Breast epithelium (tissue), 4 donors: ENCODE data around the gene PKIB. TPM values are rescaled to one million over a fixed set of nuclear protein-coding genes. Genes with fewer than 3 reads are reported as not detected.
A peak's percentile ranks its signal among the peaks of the same experiment; 100 is the strongest.

Experiments used
- DNase-seq, 2 donors: peaks; one replicate each; pipeline ENCODE4 v3.0.0-alpha.2; 2019; ENCODE audit warnings: low spot score in 2 of 2
- H3K27ac ChIP-seq, 2 donors: fragments of 200-600 bp; sonication (generic) in 1 of 2; one replicate each; pipeline ENCODE4 v1.5.1; 2016 to 2019; ENCODE audit warnings: mild to moderate bottlenecking in 1 of 2
- H3K27me3 ChIP-seq, 2 donors: fragments of 200-600 bp; sonication (generic) in 1 of 2; one replicate each; pipeline versions ENCODE4 v1.5.1 to v1.6.0; 2017 to 2019; ENCODE audit warnings: control low read depth in 1 of 2, mild to moderate bottlenecking in 1 of 2
- H3K36me3 ChIP-seq: fragments of 200-600 bp; one replicate; pipeline ENCODE4 v1.5.1; 2019
- H3K4me1 ChIP-seq, 2 donors: fragments of 200-600 bp; sonication (generic); one replicate each; pipeline ENCODE4 v1.5.1; 2016 to 2019; ENCODE audit warnings: control low read depth in 1 of 2
- H3K4me3 ChIP-seq, 3 donors: fragments of 200-600 bp; sonication (generic); 1 replicate in 2 of 3; 2 replicates in 1 of 3; pipeline ENCODE4 v1.5.1; 2016 to 2019; ENCODE audit warnings: mild to moderate bottlenecking in 3 of 3, moderate library complexity in 2 of 3
- H3K9me3 ChIP-seq, 2 donors: fragments of 200-600 bp; sonication (generic) in 1 of 2; one replicate each; pipeline ENCODE4 v1.5.1; 2016 to 2019; ENCODE audit warnings: control low read depth in 1 of 2
- CTCF ChIP-seq, 3 donors: fragments of 450-650 bp; IDR thresholded peaks; one replicate each; pipeline ENCODE4 v1.5.1; 2016 to 2017; ENCODE audit warnings: antibody characterized with exemption in 3 of 3, mild to moderate bottlenecking in 3 of 3, moderate library complexity in 3 of 3
- POLR2A ChIP-seq: fragments of 450-650 bp; IDR thresholded peaks from one replicate; pipeline ENCODE4 v1.6.1; 2016; ENCODE audit warnings: antibody characterized with exemption, mild to moderate bottlenecking, moderate library complexity
- POLR2AphosphoS5 ChIP-seq, 3 donors: sonication (generic); formaldehyde crosslinking; IDR thresholded peaks; one replicate each; pipeline ENCODE4 v1.6.1; 2017; ENCODE audit warnings: antibody characterized with exemption in 3 of 3
- intact Hi-C: fragments of 100-400 bp; cut with DNase I; formaldehyde crosslinking; loops from one replicate; pipeline ENCODE4 v1.15.1; 2023; ENCODE audit warnings: low total_unique reads
- total RNA-seq, 3 donors: library from RNA; depleted of rRNA; stranded (reverse); fragments of >200 nt; gene quantifications; one replicate each; pipeline ENCODE4 v1.1.0, GENCODE V29; 2016

Gene PKIB
- total RNA-seq, 3 donors from 2014 or later = 1.6 to 33.5 (median 22.3) TPM

DNA sequence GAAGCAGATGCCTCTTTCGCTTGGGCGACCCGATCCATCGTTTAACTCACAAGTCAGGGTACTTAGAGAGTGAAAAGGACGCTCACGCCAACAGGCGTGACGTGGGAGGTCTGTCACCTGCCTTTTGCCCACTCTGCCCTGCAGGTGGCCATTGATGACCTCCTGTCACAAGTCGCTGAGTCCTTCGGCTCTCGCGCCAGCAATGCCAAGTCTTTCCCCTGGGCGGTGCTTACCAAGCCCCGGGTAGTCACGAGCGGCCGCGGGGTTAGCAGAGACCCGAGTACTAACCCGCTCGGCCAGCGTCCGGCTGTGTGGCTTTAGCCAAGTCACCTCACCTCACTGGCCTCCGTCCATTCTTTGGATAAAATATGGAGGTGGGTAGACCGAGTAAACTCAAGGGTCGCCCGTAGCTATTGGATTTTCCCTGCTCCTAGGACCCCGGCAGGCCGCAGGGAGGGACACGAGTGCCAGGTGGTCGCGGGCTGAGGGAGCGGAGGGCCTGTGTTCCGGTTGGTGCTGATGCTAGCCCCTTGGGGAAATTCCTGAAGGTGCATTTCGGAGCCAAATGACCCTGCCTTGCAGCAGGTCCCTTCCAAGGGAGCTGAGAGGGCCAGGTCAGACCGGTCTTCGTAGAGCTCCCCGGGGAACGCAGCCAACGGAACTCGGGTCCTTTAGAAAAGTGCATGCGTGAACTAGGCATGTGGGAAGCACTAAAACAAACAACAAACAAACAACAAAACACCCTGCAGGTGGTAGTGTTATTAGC lies 668 bp downstream of the PKIB start:
- Histone ChIP-seq H3K4me1 (no peaks in the 10 kb centered on the region), H3K9me3 (no peaks in the 10 kb centered on the region), H3K27ac (peak overlapping the region; percentile 73 to 76), H3K36me3 (no peaks in the 10 kb centered on the region), H3K4me3 (peak overlapping the region; percentile 46 to 74 (median 65)), H3K27me3 (no peaks in the 10 kb centered on the region)
- DNase-seq = peak; percentile 25 to 68
- intact Hi-C loops = no loop called here
- TF ChIP-seq POLR2AphosphoS5 (IDR thresholded peaks at IDR 0.05) (no peak), CTCF (IDR thresholded peaks at IDR 0.05) (peak in 1 of 3 donors; percentile 22), POLR2A (no peak)

- intact Hi-C loops = no loop called here
- no peak for TF ChIP-seq POLR2A
- no peak for TF ChIP-seq POLR2AphosphoS5 (IDR thresholded peaks at IDR 0.05)
- TF ChIP-seq CTCF (IDR thresholded peaks at IDR 0.05) = no peak
- Histone ChIP-seq H3K27me3 (no peaks in the 10 kb centered on the region), H3K4me1 (no peaks in the 10 kb centered on the region), H3K36me3 (no peaks in the 10 kb centered on the region), H3K4me3 (no peak overlapping the region), H3K27ac (no peak overlapping the region), H3K9me3 (no peaks in the 10 kb centered on the region)
- DNase-seq = no peak
These were observed 2.6 kb downstream of the PKIB start for GRCh38 chr6:122612838-122613237.

GRCh38 chr6:122614303-122614702 lies 4.1 kb downstream of the PKIB start:
- Histone ChIP-seq H3K36me3 (no peaks in the 10 kb centered on the region), H3K27ac (no peak overlapping the region), H3K4me1 (no peaks in the 10 kb centered on the region), H3K4me3 (no peak overlapping the region), H3K27me3 (no peaks in the 10 kb centered on the region), H3K9me3 (no peaks in the 10 kb centered on the region)
- intact Hi-C loops = no loop called here
- TF ChIP-seq POLR2AphosphoS5 (IDR thresholded peaks at IDR 0.05) (no peak), POLR2A (no peak), CTCF (IDR thresholded peaks at IDR 0.05) (no peak)
- no peak for DNase-seq

- DNase-seq = no peak
- Histone ChIP-seq H3K27ac (no peak overlapping the region), H3K4me3 (no peak overlapping the region), H3K27me3 (no peaks in the 10 kb centered on the region), H3K4me1 (no peaks in the 10 kb centered on the region), H3K36me3 (no peaks in the 10 kb centered on the region), H3K9me3 (no peaks in the 10 kb centered on the region)
- intact Hi-C loops = no loop called here
- TF ChIP-seq POLR2AphosphoS5 (IDR thresholded peaks at IDR 0.05) = no peak
- no peak for TF ChIP-seq POLR2A
These were observed 5.2 kb downstream of the PKIB start for GRCh38 chr6:122615409-122615808.

GRCh38 chr6:122616877-122617276 lies 6.7 kb downstream of the PKIB start:
- Histone ChIP-seq H3K9me3 (no peaks in the 10 kb centered on the region), H3K36me3 (no peaks in the 10 kb centered on the region), H3K4me1 (no peaks in the 10 kb centered on the region), H3K4me3 (no peak overlapping the region), H3K27me3 (no peaks in the 10 kb centered on the region), H3K27ac (no peak overlapping the region)
- intact Hi-C loops = no loop called here
- TF ChIP-seq POLR2A = no peak
- no peak for DNase-seq

GRCh38 chr6:122619309-122619708 lies 9.1 kb downstream of the PKIB start:
- intact Hi-C loops = no loop called here
- Histone ChIP-seq H3K4me3 (no peak overlapping the region), H3K27me3 (no peaks in the 10 kb centered on the region), H3K4me1 (no peaks in the 10 kb centered on the region), H3K36me3 (no peaks in the 10 kb centered on the region), H3K27ac (no peak overlapping the region), H3K9me3 (no peaks in the 10 kb centered on the region)
- no peak for TF ChIP-seq POLR2A
- TF ChIP-seq CTCF (IDR thresholded peaks at IDR 0.05) = no peak
- no peak for TF ChIP-seq POLR2AphosphoS5 (IDR thresholded peaks at IDR 0.05)
- no peak for DNase-seq
